Measurements from ENCODE around the gene NPRL2.
A peak's percentile ranks its signal among the peaks of the same experiment; 100 is the strongest.

NPRL2 gene

DNA sequence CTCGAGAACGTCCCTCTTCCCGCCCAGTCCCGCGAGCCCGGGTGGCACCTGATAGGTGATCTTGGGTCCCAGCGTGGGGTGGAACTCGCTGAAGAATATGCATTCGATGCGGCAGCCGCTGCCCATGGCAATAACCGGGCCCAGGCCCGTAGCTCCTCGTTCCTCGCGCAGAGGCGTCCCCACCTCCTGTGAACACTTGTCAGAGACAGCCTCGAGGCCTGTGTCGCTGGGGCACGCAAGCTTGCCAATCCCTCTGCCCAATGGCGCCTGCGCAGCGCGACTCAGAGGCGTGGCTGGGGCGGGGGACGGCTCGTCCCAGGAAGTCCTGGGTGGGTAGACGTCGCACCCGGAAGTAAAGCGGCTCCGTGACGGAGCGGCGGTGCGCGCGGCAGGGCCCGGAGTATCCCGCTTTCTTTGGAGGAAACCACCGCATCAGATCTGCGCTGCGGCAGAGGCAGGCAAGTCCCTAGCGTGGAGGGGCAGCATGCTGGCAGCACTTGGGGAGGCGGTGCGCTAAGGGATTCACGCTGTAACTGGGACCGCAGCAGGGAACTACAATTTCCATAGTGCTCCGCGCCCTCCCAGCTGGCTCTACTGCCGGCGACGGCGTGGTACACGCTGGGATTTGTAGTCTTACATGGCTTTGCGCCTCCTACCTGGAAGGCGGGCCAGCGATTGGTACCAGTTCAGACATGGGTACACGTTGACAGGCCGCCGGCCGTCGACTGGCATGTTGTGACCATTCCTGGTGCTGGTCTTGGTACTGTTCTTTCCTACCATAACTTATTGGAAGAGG, at the start of gene NPRL2, which contains the start of gene CYB561D2:
Gene NPRL2, minus strand, starts transcription at position 249 of the 796 bp plus-strand sequence. Its CDS starts 123 bp downstream, at position 126.
Gene CYB561D2, plus strand, starts transcription at position 336 of the 796 bp plus-strand sequence. CDS start 572 bp downstream, outside the sequence.
- peak within 1 kb of the TSS; percentile 34 to 81 (median 60) for H3K4me3 ChIP-seq
- peak within 1 kb of the TSS; percentile 74 to 100 (median 92) for H3K27ac ChIP-seq

DNA sequence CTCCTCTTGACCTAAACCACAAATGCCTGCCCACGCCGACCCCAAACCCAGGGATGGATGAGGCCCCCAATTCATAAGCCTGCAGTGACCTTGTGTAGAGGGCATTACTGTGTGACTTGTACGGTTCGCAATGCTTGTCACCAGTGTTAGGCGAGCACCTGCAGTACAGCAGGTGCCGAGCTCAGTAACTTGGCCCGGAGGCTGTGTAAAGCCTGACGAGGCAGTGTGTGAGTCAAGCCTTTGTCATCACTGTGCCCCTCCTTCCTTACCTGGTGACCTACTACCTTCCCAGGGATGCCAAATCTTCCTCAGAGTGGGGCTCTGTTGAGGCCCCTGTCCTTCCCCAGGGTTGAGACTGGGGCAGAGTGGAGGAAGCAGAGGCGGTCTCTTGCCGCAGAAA, 45.9 kb upstream of the NPRL2 start:
- no peak overlapping the region for H3K4me3 ChIP-seq
- H3K27ac ChIP-seq = no peak overlapping the region

DNA sequence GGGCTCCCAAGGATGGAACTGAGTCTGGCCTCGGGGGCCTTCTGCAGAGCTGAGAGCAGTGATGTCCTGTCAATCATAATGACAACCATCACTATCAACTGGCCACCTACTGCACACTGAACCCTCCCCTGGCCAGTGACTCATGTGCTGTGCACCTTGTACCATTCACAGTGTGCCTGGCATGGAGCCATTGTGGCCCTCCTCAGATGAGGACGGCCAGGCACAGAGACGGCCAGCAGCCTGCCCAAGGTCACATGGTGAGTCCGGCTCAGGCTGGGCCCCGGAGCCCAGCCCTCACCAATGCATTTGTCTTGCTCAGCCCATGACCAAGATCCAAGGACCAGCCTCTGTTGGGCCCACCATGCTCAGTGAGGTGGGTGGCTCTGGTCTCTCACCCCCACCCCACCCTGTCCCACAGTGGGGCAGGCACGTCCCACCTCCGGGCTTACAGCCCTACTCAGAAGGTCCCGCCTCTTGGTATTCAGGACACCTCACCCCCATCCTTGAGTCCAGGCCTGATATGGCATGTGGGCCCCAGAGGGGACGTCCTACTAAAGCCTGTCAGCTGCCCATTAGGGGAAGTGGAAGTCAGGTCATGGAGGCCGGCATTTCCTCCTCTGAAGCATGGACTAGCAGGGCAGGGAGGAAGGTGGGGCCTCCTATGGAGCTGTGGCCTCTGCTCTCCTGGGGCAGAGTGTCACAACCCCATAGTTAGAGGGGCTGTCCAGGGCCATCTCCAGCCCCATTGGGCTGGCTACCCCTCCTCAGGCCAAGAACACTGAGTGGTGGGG, 44.7 kb upstream of the NPRL2 start:
- H3K27ac ChIP-seq = no peak overlapping the region
- H3K4me3 ChIP-seq = no peak overlapping the region

DNA sequence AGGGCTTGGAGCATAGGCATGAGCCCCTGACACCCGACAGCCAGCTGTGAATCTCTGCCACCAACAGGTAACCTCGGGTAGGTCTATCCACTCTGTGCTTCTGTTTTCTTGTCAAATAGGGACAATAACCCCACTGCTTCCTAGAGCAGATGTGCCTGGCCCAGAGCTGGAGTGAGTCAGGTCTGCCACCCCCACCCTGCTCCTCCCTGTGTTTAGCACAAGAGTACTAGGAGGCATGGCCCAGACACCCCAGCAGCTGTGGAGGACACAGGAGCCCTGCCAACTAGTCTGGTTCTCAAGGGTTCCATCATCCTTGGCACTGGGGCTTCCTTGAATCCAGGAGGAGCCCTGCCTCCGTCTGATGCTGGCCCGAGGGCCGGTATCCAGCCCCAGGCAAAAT, 42.5 kb upstream of the NPRL2 start:
- Histone ChIP-seq H3K27ac (no peak overlapping the region), H3K4me3 (no peak overlapping the region)

DNA sequence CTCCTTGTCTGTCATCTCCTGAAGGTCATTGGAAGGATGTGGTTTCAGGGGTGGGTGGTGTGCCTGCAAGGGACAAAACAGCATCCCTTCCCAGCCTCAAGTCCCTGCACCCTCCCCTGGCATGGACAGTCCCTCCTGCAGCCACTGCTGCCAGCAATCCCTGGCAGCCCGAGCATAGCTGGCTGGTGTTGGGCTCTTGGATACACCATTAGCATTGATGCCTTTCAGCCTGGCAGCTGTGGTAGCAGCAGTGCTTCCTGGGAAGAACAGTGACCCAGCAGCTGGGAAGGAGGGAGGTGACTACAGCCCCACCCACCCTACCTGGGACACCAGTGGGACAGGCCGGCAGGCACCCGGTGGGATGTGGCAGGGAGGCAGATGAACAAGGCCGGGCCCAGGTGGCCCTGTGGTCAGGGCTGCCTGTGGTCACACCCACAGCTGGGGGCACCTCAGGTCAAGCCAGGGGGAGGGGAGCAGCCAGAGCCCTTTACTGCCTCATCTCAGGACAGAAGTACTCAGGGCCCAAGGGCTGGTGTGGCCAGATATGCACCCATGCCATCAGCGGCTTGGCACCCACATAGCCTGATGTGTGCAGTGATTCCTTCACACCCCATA, 41.6 kb upstream of the NPRL2 start:
- no peak overlapping the region for H3K27ac ChIP-seq
- no peak overlapping the region for H3K4me3 ChIP-seq

DNA sequence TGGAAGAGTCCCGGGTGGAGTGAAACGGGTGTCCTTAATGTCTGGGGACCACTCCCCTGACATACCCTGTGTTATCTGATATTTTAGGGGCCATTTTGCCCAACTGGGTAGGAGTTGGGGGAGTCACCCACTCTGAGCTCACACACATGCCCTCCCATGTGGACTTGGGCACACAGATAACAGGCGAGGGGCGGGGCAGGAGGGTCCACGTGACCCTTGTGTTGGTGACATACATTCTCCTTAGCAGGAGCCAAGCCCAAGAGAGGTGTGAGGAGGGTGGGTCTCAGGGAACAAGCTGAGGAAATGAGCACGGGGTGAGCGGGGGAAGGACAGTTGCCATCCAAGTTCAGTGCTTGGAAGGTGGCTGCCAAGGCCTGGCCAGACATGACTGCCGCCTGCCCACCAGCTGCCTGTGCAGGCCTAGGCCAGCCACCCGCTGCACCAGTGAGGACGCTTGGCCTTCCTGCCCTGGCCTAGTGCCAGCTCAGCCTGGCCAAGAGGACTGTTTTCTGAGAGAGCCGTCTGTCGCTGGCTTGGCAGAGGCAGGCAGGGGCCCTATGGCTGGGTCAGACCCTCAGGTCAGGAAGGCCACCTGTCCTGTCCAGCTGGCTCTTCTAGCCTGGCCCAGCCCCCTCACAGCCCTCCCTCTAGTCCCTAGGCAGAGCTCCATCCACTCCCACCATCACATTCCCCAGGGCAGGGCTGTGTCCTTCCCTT, 40.1 kb upstream of the NPRL2 start:
- H3K27ac ChIP-seq = peak overlapping the region in 2 of 21 experiments; percentile 13 to 43
- H3K4me3 ChIP-seq = no peak overlapping the region

DNA sequence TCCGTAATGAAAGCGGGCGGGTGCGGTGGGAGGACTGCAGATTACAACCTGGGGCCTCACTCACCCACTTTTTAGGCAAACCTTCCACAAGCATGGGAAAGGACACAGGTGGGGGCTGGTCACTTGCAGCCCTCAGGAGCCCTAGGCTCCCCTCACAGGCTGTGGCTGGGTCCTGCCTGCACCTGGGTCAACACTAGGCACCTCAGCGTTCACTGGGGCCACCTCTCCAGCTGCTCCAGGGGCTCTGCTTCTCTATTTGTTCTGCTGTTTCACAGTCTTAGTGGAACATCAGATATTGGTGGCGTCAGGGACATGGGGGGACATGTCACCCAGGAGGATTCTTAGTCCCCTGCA, 38.8 kb upstream of the NPRL2 start:
- Histone ChIP-seq H3K4me3 (no peak overlapping the region), H3K27ac (no peak overlapping the region)

DNA sequence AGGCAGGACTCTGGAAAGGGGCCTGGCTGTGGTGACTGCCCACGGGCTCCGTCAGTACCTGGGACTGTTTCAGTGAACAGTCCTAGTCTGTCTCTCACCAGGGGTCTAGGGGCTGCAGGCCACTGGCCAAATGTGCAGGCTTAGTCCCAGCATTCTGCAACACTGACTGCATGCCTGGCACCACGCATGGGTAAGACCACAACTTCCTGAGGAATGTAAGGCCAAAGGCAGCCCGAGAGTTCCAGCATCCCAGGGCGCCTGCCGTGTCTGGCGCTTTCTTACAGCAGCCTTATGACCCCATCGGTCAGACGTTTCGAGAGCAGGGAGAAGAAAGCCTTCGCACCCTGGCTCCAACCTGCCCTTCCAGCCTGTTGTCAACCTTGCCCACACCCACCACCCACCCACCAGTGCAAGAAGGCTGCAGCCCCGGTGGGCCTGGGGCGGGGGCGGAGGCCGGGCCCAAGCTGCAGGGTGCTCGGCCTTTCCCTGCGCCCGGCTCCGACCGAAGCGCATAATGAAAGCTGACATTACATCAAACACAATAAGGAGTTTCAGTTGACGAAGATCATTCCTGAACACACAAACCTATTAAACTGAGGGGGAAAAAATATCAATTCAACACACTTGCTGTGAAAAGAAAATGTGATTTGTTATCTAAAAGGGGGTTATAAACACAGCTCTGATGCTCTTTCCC, 38.3 kb upstream of the NPRL2 start:
- Histone ChIP-seq H3K4me3 (no peak overlapping the region), H3K27ac (peak overlapping the region in 1 of 21 experiments; percentile 49)

DNA sequence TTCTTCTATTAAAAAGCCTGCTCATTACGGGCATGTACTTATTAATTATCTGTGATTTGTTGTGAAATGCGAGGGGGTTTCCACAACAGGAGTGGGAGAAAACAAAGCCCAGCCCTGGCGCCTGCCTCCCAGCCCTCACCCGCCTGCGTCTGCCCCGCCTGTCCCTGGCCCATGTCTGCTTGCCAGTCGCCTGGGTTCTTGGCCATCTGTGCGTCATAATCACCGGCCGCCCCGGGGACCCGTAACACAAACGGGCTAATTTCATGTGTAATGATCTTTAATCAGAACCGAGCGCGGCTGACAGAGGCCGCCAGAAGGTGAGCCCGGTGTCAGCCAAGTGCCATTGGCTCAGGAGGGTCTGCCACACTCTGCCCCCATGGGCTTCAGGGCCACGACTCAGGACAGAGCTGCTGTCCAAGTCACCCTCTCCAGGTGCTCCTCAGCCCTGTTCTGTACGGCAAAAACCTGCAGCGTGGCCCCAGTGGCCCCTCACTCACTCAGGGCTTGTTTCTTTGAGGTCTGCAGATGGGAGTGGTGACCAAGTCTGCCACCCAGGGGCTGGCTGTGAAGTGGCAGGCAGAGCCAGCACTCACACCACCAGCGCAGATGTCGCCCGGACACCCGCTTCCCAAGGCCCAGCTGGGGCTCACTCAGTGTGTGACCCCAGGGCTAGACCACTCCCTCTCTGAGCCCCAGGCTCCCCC, 37.6 kb upstream of the NPRL2 start:
- Histone ChIP-seq H3K27ac (peak overlapping the region in 1 of 21 experiments; percentile 49), H3K4me3 (no peak overlapping the region)

DNA sequence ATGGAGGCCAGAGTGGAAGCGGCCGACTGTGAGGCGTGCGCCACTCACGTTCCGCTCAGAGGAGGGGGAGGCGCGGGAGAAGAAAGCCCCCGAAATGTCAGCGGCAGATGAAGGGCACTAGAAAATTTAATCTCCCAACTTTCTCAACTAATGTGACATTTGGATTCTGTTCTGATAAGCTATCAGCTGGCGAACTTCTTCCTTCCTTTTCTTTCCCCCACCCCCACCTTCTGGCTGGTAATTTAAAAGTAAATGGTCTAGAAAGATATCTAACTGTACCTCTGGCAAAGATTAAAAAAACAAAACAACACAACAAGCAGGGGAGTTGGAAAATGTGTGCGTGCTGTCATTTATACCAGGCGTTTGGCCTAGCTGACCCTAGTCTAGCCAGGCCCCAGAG, 35.2 kb upstream of the NPRL2 start:
- H3K27ac ChIP-seq = no peak overlapping the region
- H3K4me3 ChIP-seq = no peak overlapping the region

DNA sequence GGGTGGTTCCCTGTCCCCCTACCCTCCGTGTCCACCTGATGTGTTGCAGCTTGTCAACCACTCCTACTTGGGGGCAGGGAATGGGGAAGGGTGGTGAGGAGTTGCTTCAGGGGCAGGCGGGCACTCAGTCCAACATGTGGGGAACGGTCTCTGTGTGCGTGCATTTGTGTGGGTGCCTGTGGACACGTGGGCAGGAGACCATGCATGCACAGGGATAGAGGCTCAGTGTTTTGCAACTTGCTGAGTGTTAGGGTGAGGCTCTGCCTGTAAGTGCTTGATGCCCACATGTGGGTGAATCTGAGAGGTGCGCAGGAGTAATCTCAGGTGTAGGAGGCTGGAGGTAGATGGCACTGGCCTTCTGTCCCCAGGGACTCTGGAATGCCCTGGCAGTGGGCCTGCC, 33.2 kb upstream of the NPRL2 start:
- H3K4me3 ChIP-seq = no peak overlapping the region
- H3K27ac ChIP-seq = peak overlapping the region in 1 of 21 experiments; percentile 3

DNA sequence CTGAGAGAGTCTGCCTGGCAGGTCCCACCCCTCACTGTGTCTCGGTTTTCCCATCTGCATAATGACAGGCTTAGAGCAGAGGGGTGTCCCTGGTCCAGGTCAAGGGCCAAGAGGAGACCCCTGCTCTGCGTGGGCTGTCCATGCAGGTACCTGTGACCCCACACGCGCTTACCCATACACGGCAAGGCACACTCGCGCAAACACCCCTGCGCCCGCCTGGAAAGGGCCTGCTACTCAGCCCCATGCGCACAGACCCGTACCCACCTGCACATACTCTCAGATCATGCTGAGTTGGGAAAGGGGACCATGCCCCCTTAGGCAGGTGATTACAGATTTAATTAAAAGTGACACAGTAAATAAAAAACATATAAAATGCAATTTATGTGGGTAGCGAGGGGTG, 32.1 kb upstream of the NPRL2 start:
- Histone ChIP-seq H3K27ac (peak overlapping the region in 1 of 21 experiments; percentile 3), H3K4me3 (no peak overlapping the region)

DNA sequence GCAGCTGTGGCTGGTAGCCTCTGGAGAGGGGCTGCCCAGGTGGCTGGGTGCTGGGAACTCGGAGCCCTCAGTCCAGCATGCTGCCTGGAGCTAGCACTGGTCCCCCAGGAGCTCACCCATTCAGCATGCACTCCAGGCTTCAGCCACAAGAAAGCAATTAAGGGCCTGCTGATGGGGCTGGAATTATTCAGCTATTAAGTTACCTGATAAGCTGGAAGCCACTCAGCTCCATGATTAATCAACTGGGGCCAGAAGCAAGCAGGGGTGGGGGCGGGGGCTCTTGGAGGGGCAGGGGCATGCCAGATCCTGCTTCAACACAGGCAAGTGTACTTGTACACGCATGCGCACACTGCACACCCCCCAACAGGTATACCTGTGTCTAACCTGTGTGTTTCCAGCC, 30.8 kb upstream of the NPRL2 start:
- H3K4me3 ChIP-seq = no peak overlapping the region
- no peak overlapping the region for H3K27ac ChIP-seq

DNA sequence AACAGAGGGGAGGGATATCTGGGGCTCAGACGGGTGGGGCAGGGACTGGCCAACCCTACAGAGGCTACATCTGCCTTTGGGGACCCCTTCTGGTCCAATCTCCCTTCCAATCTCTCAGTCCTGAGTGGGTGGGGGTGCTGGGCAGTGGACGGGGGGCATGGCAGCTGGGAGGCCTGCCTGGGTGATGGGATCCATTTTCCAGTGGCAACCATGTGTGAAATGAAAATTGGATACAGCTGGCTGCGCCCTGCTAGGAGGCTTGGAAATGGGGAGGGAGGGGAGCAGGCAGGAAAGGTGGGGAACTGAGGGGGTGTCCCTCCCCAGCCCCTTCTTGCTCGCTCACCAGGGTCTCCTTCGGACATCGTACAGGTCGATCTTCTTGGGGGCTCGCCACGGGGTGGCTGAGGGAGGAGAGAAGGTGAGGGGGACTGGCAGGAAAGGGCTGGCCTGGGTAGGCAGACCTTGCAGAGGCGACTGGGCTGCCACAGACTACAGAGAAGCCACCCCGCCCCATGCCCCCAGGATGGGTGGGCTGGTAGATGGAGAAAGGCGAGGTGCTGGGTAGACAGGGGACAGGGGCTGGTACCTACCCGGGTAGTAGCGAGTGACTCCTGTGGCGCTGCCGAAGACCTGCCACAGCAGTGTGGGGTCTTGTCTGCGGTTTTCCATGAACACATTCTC, 30.0 kb upstream of the NPRL2 start:
- no peak overlapping the region for H3K4me3 ChIP-seq
- no peak overlapping the region for H3K27ac ChIP-seq

DNA sequence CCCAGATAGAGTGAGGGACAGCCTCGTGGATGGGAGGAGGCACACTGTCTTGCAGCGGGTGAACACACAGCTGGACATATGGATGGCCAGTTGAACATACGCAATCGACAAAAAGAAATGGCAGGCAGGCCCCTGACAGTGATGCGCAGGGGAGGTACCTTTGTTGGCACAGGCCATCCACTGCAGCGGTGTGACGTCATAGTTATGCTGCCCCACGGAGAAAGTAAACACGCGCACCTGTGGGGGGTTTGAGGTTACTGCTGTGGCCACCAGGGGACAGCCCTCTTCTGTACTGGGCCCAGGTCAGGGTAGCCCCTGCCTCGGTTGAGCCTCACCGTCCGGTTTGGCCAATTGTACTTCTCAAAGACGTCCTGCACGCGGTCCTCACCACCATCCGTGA, 28.2 kb upstream of the NPRL2 start:
- Histone ChIP-seq H3K4me3 (no peak overlapping the region), H3K27ac (no peak overlapping the region)

DNA sequence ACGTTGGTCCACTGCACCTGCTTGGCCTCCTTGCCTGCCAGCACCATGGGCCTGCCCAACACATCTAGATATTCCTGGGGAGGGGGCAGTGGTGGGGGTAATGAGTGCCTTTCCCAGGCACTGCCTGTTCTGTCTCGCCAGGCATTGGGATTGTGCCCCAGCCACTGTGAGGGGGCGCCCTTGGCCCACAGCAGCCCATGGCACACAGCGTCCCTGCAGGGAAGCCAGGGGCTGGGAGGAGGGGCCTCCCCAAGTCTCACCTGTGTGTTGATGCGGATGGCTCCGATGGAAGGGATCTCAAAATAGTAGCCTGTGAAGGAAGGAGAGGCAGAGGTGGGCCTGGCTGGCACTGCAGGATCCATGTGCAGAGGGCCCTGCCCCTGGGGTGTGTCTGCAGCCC, 27.4 kb upstream of the NPRL2 start:
- Histone ChIP-seq H3K27ac (no peak overlapping the region), H3K4me3 (no peak overlapping the region)

DNA sequence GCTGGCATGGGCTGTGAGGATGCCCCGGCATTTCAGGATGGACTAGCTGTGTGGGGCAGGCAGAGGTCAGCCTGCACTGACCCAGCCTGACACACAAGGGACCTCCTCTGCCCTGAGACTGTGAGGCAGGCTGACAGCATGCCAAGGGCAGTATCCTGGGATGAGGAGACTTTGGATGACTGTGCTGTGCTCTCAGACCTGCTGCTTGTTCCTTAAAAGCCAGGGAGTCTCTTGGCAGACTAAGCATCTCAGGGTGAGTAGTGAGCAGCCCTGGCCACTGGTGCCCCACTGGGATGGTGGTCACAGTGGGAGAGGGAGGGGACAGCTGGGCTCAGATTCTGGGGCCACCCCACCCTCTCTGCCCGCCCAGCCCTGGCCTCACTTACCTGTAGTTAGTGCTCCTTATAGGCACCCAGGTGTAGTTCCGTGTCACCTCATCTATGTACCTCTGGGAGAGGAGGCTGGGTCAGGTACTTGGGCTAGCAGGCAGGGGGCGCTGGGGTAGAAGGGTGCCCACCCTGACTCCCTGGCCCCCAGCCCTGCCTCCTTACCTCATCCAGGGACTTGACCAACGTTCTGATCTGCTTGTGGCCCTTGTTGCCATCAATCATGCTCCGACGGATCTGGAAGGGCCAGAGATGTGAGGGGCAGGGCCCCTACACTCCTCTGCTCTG, 24.8 kb upstream of the NPRL2 start:
- no peak overlapping the region for H3K4me3 ChIP-seq
- no peak overlapping the region for H3K27ac ChIP-seq
